Stimulated activated CD8-positive, alpha-beta memory T cell treated with anti-CD3 and anti-CD28 coated beads, Interleukin-7, amount 100 ng/mL, for 1 hour (primary cell): ENCODE measurements around the gene LMTK2.
"Not testable (repeated sequence)": the region's sequence is repeated elsewhere in the genome, so short reads cannot be mapped to it uniquely, and the experiment has no call there.

Source experiments
- DNase-seq, 2 donors: peaks; one replicate each; pipeline ENCODE4 v3.0.0-alpha.2; 2020; ENCODE audit warnings: low read depth in 2 of 2

LMTK2 gene

DNA sequence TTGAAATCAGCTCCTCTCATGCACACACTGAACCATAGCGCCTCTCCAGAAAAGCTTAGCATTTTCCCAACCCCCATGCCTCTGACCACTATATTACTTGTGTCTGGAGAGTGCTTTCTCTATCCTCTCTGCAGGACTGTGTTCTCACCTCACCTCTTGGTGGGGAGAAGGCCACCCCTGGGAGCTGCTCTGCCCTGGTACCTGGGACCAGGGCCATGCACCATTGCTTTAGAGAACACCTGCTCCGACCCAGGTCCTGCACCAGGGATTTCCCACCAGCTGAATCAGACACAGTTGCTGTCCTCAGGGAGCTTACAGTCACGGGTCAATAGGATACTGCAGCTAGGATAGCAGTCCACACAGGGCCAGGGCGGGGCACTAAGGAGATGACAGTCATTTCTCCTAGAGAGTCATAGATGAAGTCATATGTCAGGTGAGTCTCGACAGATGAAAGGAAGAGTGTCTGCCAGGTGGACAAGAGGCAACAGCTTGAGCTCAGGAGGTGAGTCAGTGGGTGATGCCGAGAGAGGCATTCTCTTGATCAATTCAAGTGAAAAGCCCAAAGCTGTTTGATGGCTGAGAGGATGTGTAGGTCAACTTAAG is 619 bp upstream of the LMTK2 start:
- no peak for DNase-seq

DNA sequence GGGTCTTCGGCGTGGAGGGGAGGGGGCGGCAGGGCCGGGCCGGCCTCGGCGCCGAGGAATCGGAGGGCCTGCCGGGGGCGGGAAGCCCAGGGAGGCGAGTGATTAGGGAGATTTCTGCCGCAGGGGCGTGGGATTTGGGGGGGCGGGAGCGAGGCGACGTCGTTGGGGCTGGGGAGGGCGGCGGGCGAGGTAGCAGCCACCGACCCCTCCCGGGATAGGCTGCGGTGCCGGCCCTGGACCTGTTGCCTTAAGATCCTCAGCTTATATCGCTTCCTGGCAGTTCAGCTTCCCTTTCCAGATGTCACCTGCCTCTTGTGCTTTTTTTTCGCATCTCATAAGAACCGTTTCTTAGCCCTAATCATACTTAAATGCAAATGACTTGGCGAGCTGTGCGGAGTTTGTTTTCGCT is 655 bp downstream of the LMTK2 start:
- DNase-seq: no peak

DNA sequence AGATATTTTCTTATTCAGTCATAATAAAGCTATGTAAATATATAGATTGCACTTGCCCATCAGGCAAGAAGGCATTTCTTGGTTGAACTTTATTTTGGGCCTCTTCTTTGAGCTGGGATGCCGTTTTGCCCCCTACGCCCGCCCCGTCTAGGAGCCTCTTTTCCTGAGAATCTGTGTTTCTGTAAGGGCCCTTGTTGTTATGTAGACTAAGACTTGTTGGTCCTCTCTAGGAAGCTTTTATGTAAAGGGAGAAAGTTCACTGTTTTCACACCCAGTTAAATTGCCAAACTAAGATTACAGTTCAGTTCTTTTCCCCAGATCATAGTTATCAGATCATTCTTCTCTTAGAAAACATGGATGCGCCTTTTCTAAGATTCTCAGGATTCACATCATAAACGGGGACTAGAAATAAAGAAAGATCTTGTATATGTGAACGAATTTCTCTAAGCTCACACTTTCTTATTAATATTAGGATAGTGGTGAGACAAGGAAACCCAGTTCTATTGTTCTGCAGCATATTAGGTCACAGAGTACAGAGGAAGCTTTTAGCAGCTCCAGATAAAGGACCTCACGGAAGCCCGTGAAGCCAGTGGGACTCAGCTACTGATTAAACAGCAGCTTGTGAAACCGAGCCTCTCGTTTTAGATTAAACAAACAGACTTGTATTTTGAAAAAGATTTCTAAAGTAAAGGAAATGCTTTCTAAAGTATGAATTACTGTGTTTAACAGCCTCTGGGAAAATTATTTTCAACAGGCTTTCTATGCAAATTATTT is 3.8 kb downstream of the LMTK2 start:
- DNase-seq: no peak

DNA sequence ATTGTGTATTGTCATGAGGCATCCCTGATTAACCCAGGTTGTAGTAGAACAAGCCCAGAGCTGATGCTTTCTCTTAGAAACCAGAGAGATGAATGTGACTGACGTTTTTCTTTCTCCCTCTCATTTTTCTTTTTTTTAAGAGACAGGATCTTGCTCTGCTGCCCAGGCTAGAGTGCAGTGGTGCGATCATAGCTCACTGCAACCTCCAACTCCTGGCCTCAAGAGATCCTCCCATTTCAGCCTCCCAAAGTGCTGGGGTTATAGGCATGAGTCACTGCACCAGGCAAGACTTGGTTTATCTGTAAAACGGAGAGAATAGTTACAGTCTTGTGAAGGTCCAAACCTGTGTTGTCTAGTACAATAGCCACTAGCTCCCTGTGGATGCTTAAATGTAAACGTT is 5.4 kb downstream of the LMTK2 start:
- no peak for DNase-seq

DNA sequence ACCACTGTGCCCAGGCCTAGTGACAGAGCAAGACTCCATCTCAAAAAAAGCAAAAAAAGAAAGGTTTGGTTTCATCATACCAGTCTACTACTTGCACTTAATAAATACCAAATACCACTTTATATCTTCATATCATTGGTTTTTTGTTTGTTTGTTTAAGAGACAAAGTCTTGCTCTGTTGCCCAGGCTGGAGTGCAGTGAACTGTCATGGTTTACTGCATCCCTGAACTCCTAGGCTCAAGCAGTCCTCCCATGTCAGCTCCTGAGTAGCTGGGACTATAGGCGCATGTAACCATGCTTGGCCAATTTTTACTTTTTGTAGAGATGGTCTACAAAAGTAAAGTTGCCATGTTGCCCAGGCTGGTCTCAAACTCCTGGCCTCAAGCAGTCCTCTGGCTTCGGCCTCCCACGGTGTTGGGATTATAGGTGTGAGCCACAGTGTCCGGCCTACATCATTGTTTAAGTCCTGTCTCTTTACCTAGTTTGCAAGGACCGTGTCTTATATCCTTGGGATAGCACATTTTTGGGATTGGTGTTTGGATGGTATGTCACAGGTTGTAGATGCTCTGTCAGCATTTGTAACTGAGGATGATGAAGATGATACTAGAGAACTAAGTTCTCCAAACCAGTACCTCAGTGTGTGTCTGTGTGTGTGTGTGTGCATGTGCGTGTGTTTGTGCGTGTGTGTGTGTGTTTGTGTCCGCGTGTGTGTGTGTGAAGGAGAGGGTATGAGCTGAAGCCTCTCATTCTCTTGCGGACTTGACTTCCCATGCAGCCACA is 9.3 kb downstream of the LMTK2 start:
- DNase-seq: no peak

DNA sequence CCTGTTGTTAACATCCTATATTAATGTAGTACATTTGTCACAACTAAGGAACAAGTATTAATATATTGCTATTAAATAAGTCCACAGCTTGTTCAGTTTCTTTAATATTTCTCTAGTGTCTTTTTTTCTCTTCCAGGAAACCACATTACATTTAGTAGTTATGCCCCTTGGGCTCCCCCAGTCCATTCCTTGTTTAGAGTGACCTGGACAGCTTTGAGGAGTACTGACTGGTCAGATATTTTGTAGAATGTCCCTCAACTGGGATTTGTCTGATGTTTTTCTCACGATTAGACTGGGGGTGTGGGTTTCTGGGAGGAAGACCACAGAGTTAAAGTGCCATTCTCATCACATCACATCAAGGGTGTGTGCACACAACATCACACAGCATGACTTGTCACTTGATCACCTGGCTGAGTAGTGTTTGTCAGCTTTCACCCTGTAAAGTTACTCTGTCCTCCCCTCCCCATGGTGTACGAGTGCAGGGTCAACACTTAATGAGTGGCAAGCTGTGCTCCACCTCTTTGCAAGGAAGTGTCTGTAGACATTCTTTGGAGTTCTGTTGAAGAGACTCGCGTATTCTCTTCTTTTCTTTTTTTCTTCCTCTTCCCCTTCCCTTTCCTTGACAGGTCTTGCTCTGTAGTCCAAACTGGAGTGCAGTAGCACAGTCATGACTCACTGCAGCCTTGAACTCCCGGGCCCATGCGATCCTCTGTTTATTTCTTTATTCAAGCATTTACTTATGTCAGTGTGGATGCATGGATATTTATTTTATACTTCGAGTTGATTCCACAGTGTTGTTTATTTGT is 10.2 kb downstream of the LMTK2 start:
- no peak for DNase-seq

DNA sequence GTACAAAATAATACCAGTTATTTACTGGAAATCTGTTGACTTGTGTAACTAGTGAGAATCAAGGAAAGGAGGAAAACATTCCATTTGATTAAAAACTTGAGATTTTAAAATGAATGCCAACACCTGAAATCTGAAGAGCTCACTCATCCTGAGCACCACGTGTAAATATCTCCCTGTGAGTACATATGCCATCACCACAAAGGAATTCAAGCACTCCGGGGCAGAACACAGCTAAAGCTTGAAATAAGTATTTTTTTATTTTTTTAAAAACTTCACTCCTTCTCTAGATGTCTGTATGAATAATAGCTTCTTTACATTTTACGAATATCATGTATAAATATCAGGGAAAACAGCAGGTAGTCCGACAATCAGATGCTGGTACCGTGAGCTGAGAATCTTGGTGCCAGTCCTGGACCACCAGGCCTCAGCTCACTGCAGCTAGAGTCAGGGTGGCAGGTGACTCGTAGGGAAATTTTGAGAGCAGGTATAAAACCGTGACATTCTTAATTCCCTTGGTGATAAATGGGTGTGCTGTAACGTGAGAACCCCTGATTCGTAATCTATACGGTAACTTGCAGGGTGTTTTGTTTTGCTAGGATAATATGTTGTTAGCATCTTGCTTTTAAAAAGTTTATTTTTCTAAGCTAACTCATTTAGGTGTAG is 12.7 kb downstream of the LMTK2 start:
- no peak for DNase-seq

DNA sequence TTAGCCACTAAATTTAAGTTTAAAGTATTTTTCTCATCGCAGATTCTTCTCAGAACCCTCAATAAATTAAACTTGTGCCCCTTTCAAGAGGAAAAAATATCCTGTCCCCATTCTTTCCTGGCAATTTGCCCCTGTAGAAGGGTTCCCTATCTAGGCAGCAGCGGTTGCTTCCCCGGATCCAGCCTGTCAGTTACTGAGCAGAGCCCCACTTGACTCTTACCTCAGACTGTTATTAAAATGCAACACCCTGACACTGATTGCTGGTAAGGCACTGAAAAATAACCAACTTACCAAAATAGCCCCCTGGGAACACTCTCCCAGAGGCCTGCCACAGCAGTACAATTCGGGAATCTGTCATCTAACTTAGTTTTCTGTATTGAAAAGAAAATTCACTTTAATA is 13.9 kb downstream of the LMTK2 start:
- no peak for DNase-seq

DNA sequence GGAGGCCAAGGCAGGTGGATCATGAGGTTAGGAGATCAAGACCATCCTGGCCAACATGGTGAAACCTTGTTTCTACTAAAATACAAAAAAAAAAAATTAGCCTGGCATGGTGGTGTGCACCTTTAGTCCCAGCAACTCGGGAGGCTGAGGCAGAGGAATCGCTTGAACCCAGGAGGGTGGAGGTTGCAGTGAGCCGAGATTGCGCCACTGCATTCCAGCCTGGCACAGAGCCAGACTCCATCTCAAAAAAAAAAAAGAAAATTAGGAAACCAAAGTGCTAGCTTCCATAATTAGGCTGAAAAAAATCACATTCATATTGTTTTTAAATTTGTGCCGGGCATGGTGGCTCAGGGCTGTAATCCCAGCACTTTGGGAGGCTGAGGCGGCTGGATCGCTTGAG is 14.7 kb downstream of the LMTK2 start:
- not testable (repeated sequence) for DNase-seq

DNA sequence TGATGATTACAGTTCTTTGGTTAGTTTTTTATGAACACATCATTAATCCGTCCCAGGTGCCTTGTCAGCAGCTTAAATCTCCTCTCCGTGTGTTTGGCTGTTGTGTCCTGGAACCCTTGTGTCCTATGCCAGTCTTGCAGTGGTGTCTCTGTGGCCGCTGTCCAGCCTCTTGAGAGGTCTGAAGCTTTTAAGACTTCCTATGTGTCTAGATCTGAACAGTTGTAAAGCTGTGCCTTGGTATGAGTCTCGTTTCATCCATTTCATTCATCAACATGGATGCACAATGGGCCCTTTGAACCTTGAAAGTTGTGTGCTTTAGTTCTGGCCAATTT is 16.7 kb downstream of the LMTK2 start:
- DNase-seq: no peak

DNA sequence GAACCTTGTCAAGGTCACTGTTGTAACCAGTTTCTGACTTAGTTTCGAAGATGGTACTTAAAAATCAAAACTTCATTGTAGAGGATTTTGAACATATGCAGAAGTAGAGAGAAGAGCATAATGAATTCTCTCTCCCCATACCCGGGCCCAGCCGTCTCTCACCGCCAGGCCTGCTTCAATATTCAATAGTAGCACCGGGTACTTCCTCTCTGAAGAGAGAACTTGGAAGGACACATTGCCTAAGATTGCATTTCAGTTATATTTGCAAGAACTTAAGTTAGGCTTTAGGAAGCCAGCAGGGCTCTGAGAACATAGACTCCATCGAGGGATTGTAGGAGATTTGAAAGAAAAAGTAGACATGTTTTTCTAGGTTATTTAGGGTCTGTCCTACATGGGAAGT is 19.1 kb downstream of the LMTK2 start:
- DNase-seq: no peak

DNA sequence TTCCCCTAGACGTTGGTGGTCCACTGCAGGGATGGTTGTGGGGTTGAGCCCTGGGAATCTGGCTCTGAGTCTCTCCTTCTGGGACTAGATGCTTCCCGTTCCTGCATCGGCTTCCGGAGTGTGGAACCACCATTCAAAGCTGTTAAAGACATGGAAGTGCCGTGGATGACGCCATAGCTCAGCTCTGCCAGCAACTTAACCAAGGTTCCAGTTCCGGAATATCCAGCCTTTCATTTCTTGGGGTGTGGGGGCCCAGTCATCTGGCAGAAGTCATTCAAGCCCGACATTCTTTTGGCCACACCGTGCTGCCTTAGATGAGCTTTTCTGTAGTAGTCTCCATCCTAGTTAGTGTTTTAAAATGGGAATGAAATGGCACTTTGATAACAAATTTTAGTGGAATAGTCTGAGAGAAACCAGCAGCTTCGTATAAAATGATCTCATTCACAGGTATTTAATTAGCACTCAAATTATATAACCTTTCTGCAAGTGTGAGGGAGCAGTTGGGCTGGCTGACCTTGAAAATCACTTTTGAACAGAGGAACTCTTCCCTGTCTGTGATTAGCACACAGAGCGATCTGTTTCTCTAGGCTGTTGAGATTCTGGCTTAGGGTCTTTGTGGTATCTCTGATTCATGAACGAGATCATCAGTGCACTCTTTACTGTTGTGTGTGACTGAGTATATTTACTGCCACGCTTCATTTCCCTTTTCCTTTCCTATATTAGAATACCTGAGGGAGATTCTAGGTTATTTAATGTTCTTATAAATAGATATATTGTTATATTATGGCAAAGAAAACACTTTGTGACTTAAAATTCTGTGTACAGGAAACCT is 19.9 kb downstream of the LMTK2 start:
- no peak for DNase-seq

DNA sequence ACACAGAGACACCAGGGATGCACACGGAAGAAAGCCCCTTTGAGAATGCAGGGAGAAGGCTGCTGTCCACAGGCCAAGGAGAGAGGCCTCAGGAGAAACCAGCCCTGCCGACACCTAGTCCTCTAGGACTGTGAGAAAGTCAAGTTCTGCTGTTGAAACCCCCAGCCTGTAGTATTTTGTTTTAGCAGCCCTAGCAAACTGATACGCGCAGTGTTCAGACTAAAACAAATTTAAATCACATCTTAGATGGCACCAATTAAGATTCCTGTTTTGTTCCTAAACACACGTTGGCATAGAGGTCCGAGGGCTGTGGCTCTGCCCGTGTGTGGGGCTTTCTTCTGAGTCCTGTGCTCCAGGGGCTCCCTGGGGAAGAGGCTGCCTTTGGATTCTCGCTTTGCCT is 21.7 kb downstream of the LMTK2 start:
- no peak for DNase-seq

DNA sequence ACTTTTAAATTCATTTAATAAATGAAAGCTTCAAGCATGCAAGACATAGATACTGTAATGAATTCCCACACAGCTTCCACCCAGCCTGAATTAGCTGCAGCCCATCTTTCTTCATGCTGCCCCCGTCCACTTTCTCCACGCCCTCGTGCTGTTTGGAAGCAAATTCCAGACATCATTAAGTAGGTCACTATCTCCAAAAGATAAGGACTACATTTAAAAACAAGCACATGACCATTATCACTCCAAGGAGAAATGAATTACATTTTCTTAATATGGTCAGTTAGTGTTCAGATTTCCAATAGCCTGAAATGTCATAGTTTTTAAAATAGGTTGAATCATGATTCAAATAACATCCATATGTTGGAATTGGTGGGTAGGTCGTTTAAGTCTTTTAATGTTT is 24.3 kb downstream of the LMTK2 start:
- DNase-seq: no peak

DNA sequence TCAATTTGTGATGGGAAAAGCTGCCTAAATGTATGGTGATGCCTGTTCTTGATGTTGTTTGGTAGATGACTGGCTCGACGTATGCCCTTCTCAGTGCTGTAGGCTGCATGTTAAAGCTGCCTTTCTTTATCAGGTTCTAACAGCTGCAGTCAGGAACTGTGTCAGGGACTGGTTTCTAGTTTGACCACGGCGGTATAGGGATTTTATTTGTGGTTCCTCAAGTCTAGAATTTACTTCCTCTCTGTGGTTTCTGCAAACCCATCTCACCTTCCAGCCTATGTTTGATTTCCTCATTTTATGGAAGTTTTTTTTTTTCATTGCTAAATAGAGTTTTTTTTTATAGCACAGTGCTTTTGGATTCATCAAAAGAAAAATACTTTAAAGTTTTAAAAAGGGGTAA is 26.5 kb downstream of the LMTK2 start:
- no peak for DNase-seq

DNA sequence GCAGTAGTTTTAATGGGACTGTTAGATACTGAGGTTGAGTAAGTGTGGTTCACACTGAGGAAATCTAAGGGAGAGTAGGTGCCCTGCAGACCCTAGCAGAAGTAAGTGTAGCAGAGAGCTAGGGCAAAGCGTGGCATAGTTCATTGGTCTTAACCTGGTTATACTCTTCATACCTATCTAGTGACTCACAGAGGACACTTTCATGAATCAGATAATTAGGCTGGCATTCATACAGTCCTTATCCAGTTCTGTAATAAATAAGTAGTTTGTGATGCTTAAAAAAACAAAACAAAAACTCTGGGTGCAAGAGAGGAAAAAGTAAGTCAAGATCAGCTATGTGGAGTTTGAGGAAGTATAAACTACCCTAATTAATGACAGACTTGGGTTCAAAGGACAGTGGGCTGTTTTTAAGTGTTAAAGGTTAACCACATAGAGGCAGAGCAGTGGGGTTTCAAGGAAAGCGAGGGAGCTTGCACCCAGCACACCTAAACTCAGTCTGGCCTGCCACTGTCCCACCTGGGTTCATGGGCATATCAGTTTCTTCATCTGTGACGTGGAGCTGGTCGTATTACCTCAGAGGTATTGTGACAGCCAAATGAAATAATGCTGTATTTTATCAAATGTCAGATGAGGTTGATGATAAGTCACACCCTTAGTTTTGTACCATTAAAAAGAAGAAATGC is 27.1 kb downstream of the LMTK2 start:
- no peak for DNase-seq

DNA sequence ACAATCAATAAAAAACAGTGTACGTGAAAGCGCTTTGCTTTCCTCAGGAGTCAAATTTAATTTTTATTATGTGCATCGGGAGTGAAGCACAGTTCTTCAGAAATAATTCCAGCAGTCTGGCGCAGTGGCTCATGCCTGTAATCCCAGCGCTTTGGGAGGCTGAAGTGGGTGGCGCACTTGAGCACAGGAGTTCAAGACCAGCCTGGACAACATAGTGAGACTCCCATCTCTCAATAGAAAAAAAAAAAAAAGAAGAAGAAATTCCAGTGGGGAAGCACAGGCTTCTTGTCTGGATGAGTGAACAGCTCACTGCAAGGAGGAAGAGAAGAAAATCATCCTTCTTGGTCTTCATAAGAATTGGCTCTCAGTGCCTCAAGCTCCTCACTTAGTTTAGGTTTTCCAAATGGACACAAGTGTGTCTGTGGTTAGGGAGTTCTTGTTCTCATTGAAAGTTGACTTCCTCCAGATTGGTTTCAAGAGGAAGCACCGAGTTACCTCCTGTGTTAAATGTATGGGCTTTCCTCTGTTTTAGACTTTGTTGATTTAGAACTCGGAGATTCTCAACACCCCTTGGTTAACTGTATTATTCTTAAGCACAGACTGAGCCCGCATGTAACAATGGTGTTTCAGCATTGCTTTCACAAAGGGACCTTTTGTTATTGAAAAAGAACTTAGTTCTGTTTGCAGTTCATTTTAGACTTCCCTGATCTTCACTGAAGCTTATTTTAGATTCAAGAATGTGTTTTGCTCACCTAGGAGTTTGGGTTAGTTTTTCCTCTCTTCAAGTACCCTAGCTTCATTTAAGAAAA is 28.0 kb downstream of the LMTK2 start:
- DNase-seq: no peak

DNA sequence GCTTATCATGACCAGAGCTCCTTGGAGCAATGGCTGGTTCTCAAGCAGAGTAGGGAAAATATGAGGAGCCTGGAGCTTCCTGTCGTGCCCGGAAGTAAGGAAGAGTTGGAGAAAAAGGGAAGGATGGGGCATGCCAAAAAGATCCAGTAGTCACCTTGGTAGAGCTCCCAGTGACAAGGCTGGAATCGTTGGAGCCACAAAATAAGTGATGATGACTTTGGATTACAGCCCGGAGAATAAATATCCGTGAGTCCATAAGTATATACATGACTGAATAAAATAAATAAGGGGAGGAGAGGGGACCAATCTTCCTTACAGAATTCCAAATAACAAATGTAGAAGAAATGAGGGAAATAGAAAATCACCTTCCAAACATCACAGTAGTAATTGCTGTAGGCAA is 29.3 kb downstream of the LMTK2 start:
- no peak for DNase-seq

DNA sequence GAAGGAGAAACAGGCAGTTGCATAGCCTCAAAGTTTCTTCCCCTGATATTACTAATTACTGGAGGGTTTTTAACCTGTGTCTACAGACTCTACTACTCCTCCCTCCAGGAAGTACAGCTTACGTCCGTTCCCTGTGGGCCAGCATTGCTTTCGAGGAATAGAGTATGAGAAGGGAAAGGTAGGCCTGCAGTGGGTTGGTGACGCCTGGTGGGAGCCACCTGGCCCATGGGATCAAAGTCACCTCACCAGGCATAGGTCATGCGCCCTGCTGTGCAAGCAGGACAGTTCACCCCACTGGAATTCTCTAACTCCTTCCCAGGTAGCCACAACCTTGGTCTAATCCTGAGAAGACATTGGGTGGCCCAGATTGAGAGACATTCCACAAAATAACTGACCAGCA is 29.8 kb downstream of the LMTK2 start:
- DNase-seq: no peak
